CD4-positive, alpha-beta T cell treated with Interleukin-10 for 1 hour (primary cell): ENCODE results near the gene TMA16.

ENCODE experiments used
- DNase-seq: peaks from one replicate; pipeline ENCODE4 v3.0.0-alpha.2; 2020

TMA16 gene

DNA sequence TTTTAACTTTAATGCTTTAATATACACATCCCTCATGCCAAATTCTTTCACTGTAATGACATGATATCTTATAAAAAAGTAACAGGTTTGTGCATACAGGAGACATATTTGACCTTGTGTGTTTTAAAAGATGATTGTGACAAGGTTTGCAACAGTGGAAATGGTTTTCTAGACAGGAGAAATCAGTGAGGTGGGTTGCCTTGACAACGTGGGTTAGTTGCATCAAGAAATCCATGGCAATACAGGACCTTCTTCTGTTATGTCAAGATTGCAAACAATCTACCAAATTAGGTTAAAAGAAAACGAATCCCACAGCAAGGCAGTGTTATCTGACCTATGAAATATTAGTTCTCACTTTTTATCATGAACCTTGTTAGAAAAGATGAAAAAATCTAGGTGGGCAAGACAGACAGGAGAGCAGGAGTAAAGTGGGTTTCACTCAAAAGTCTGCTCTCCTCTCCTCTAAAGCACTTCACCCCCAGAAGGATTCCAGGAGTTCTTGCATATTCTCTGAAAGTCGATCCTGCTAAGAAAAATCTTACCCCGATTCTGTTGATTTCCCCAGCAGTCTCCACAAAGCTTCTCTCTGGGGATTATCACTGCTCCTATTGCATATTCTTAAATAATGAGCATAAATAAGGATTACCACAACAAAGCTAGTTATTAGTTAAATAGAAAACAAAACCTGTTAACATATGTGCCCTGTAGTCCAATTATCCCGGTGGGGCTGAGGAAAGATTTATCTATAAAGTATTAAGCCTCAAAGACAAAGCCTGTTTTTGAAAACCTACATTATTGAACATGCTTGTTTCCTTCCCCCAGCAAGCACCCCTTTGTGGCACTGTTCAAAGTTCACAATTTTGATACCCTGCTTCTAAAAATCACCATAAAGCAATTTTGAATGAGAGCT, 71.0 kb downstream of the TMA16 start:
- no peak for DNase-seq

DNA sequence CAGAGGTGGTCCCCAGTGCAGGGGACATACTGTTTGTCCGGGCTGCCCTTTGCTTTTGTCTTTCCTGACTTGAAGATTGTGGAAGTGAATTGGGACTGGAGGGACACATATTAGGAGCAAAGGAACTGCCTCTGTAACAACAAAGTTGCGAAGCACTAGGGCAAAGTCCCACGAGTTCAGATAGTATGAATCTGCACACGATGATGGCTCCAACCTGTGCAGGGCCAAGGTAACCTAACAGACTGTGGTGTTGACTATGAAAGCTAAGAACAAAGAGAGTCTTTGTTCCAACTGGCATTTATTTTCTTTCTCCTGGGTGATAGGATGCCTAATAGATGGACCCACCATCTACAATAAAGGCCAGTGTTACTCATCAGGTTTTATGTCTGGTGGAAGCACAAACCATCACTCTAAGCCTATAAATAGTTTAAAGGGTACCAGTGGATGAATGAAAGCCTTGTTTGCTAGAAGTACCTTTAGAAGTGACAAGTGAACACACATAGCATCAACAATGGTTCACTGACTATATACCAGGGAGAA, 71.8 kb downstream of the TMA16 start:
- no peak for DNase-seq

DNA sequence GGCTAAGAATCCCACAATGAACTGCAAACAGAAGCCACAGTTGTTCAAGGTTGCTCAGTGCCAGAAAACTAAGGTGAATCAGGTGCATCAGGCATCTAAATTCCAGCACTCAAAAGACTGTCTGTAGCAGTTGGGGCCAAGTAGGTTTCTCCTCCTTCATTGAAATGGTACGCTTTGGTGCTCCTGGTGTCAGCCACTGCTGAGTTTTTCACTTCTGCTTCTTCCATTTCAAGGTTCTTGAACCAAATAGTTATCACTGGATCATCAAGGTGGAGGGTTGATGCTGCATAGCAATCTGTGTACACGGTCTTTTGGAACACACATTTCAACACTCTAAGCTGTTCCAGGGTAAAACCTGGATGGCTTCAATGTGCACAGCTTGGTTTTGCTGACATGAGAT, 74.4 kb downstream of the TMA16 start:
- DNase-seq: no peak
